ENCODE results near the gene RAP2A.

- TF ChIP-seq CTCF (IDR thresholded peaks at IDR 0.05) = no peak
- no peak for TF ChIP-seq POLR2A (IDR thresholded peaks at IDR 0.05)
- TF ChIP-seq POLR2AphosphoS5 (IDR thresholded peaks at IDR 0.05) = no peak
- no peak for TF ChIP-seq EP300 (IDR thresholded peaks at IDR 0.05)
Observed at GRCh38 chr13:97505017-97505416, 71.0 kb downstream of the RAP2A start.

Measured in gastroesophageal sphincter (tissue), 3 donors.